Common myeloid progenitor, CD34-positive (primary cell): ENCODE results near the gene GALNT10.

ENCODE experiments used
- CTCF ChIA-PET: fragments of 350-600 bp; sonication (Branson Sonifier 250); formaldehyde crosslinking; loops from one replicate; lab custom pipeline; 2021; ENCODE audit warnings: antibody characterized with exemption; lab: Charles Lee
- POLR2A ChIA-PET: fragments of 350-600 bp; sonication (Branson Sonifier 250); formaldehyde crosslinking; loops from one replicate; lab custom pipeline; 2021; ENCODE audit warnings: antibody characterized with exemption; lab: Charles Lee
- DNase-seq, 3 donors: peaks; one replicate each; pipeline versions ENCODE4 v3.0.0 to v3.0.0-alpha.2; 2013
- H3K27ac ChIP-seq, 2 experiments: 1 replicate in 1 of 2; 2 replicates in 1 of 2; pipeline ENCODE4 v1.7.0; 2013; ENCODE audit warnings: inconsistent platforms in 2 of 2, low read length in 2 of 2, mild to moderate bottlenecking in 2 of 2, low read depth in 1 of 2, moderate library complexity in 1 of 2; ENCODE audit not compliant: severe bottlenecking in 2 of 2, insufficient read depth in 1 of 2, poor library complexity in 1 of 2
- H3K27me3 ChIP-seq, 5 experiments: replicated peaks in 2 of 5; 1 replicate in 3 of 5; 2 replicates in 2 of 5; pipeline versions ENCODE4 v1.6.1 to v1.7.0; 2013; ENCODE audit warnings: low read length in 4 of 5, mild to moderate bottlenecking in 2 of 5, moderate library complexity in 2 of 5, inconsistent platforms in 1 of 5; ENCODE audit not compliant: insufficient read depth in 5 of 5, control insufficient read depth in 4 of 5
- H3K36me3 ChIP-seq, 4 experiments: 1 replicate in 2 of 4; 2 replicates in 2 of 4; pipeline versions ENCODE4 v1.6.1 to v1.7.0; 2013; ENCODE audit warnings: low read length in 3 of 4, control low read depth in 1 of 4, mild to moderate bottlenecking in 1 of 4; ENCODE audit not compliant: control insufficient read depth in 4 of 4, insufficient read depth in 4 of 4
- H3K4me1 ChIP-seq, 4 experiments: 1 replicate in 3 of 4; 2 replicates in 1 of 4; pipeline versions ENCODE4 v1.6.1 to v1.7.1; 2013; ENCODE audit warnings: low read length in 3 of 4, mild to moderate bottlenecking in 3 of 4, control low read depth in 1 of 4, inconsistent platforms in 1 of 4, moderate library complexity in 1 of 4; ENCODE audit not compliant: control insufficient read depth in 4 of 4, insufficient read depth in 4 of 4; ENCODE audit errors: control extremely low read depth in 1 of 4
- H3K4me3 ChIP-seq, 7 experiments: 1 replicate in 4 of 7; 2 replicates in 3 of 7; pipeline versions ENCODE4 v1.5.1 to v1.7.0; 2013; ENCODE audit warnings: mild to moderate bottlenecking in 7 of 7, low read length in 6 of 7, moderate library complexity in 6 of 7, inconsistent platforms in 2 of 7, low read depth in 2 of 7, control low read depth in 1 of 7; ENCODE audit not compliant: insufficient read depth in 4 of 7, control insufficient read depth in 1 of 7; ENCODE audit errors: extremely low read depth in 1 of 7
- H3K9me3 ChIP-seq, 5 experiments: 1 replicate in 4 of 5; 2 replicates in 1 of 5; pipeline versions ENCODE4 v1.6.1 to v1.7.1; 2013; ENCODE audit warnings: low read length in 4 of 5, mild to moderate bottlenecking in 2 of 5, inconsistent platforms in 1 of 5, low read depth in 1 of 5, moderate library complexity in 1 of 5; ENCODE audit not compliant: control insufficient read depth in 4 of 5, insufficient read depth in 2 of 5; ENCODE audit errors: control extremely low read depth in 1 of 5
- WGBS: methylation state at CpG from one replicate; pipeline ENCODE4 v1.1.5; 2013; ENCODE audit not compliant: insufficient coverage; 5-methylcytosine and 5-hydroxymethylcytosine counted together

The GALNT10 gene

GRCh38 chr5:154376481-154376880, 185.9 kb downstream of the GALNT10 start:
- H3K27me3 ChIP-seq: no peaks in the 10 kb centered on the region
- H3K9me3 ChIP-seq: no peaks in the 10 kb centered on the region
- DNase-seq: no peak
- H3K36me3 ChIP-seq: peaks cover 0 to 28% (median 14%) of the 10 kb centered on the region in 4 experiments
- no peak overlapping the region for H3K4me3 ChIP-seq
- 74% methylated on average over 4 of the region's 4 CpGs for WGBS
- POLR2A ChIA-PET: no interaction called here
- peaks cover 0 to 12% (median 6%) of the 10 kb centered on the region in 4 experiments for H3K4me1 ChIP-seq
- CTCF ChIA-PET: no interaction called here
- H3K27ac ChIP-seq: no peak overlapping the region

- H3K36me3 ChIP-seq: peaks cover 0 to 34% (median 18%) of the 10 kb centered on the region in 4 experiments
- H3K27me3 ChIP-seq: no peaks in the 10 kb centered on the region
- H3K4me3 ChIP-seq: no peak overlapping the region
- H3K27ac ChIP-seq: no peak overlapping the region
- POLR2A ChIA-PET: no interaction called here
- H3K4me1 ChIP-seq: peaks cover 0 to 12% (median 6%) of the 10 kb centered on the region in 4 experiments
- CTCF ChIA-PET: interaction anchor here (1.2 kb wide), 1 partner anchor 13 kb away, joined by 3 read pairs; no protein-coding TSS in a partner anchor
- DNase-seq: no peak
- peaks cover 0 to 2% (median 0%) of the 10 kb centered on the region in 5 experiments for H3K9me3 ChIP-seq
- 94% methylated on average over 3 of the region's 4 CpGs for whole genome bisulfite sequencing
Observed at GRCh38 chr5:154377754-154378533, 187.4 kb downstream of the GALNT10 start.

GRCh38 chr5:154380263-154380662, 189.7 kb downstream of the GALNT10 start:
- 63% methylated on average over 11 of the region's 12 CpGs for WGBS
- peaks cover 4 to 19% (median 15%) of the 10 kb centered on the region in 4 experiments for H3K4me1 ChIP-seq
- CTCF ChIA-PET: interaction anchor here (1.0 to 1.5 kb wide), 4 partner anchors 12 to 200 kb away, joined by 3 to 4 read pairs (median 3); no protein-coding TSS in a partner anchor
- peaks cover 4 to 40% (median 19%) of the 10 kb centered on the region in 4 experiments for H3K36me3 ChIP-seq
- H3K9me3 ChIP-seq: peaks cover 0 to 6% (median 0%) of the 10 kb centered on the region in 5 experiments
- H3K4me3 ChIP-seq: no peak overlapping the region
- H3K27me3 ChIP-seq: no peaks in the 10 kb centered on the region
- H3K27ac ChIP-seq: no peak overlapping the region
- POLR2A ChIA-PET: interaction anchor here (0.5 kb wide), 1 partner anchor 216 kb away, joined by 3 read pairs; no protein-coding TSS in a partner anchor
- peak; percentile 23 to 76 (median 71) for DNase-seq

- Histone ChIP-seq H3K9me3 (peaks cover 0 to 6% (median 0%) of the 10 kb centered on the region in 5 experiments), H3K4me1 (peaks cover 4 to 20% (median 13%) of the 10 kb centered on the region in 4 experiments), H3K27me3 (no peaks in the 10 kb centered on the region), H3K27ac (no peak overlapping the region), H3K4me3 (peak overlapping the region in 1 of 7 experiments; percentile 6), H3K36me3 (peaks cover 5 to 23% (median 11%) of the 10 kb centered on the region in 4 experiments)
- ChIA-PET POLR2A (no interaction called here), CTCF (interaction anchor here (0.9 to 3.0 kb wide), 4 partner anchors 12 to 312 kb away, joined by 3 to 10 read pairs (median 3); no protein-coding TSS in a partner anchor)
- peak; percentile 36 to 81 (median 67) for DNase-seq
- 45% methylated on average over 7 of the region's 9 CpGs for WGBS
Observed at GRCh38 chr5:154384480-154385235, 194.1 kb downstream of the GALNT10 start.

GRCh38 chr5:154385236-154385512, 194.6 kb downstream of the GALNT10 start:
- Histone ChIP-seq H3K9me3 (peaks cover 0 to 6% (median 0%) of the 10 kb centered on the region in 5 experiments), H3K4me3 (peak overlapping the region in 1 of 7 experiments; percentile 6), H3K27me3 (no peaks in the 10 kb centered on the region), H3K4me1 (peaks cover 4 to 15% (median 10%) of the 10 kb centered on the region in 4 experiments), H3K36me3 (peaks cover 5 to 23% (median 11%) of the 10 kb centered on the region in 4 experiments), H3K27ac (no peak overlapping the region)
- DNase-seq: peak in 2 of 3 donors; percentile 40 to 66
- CTCF ChIA-PET: interaction anchor here (0.9 to 3.0 kb wide), 4 partner anchors 12 to 313 kb away, joined by 3 to 10 read pairs (median 3); no protein-coding TSS in a partner anchor
- POLR2A ChIA-PET: no interaction called here
- 18% methylated on average over 6 of the region's 8 CpGs for WGBS

- POLR2A ChIA-PET: no interaction called here
- H3K9me3 ChIP-seq: peaks cover 0 to 6% (median 0%) of the 10 kb centered on the region in 5 experiments
- CTCF ChIA-PET: interaction anchor here (1.0 to 3.0 kb wide), 5 partner anchors 11 to 315 kb away, joined by 3 to 10 read pairs (median 4); no protein-coding TSS in a partner anchor
- 100% methylated on average over 3 of the region's 6 CpGs for WGBS
- no peak overlapping the region for H3K27ac ChIP-seq
- no peak for DNase-seq
- H3K27me3 ChIP-seq: no peaks in the 10 kb centered on the region
- H3K4me3 ChIP-seq: no peak overlapping the region
- H3K4me1 ChIP-seq: peaks cover 4 to 11% (median 9%) of the 10 kb centered on the region in 4 experiments
- peaks cover 5 to 18% (median 9%) of the 10 kb centered on the region in 4 experiments for H3K36me3 ChIP-seq
Observed at GRCh38 chr5:154386952-154387629, 196.6 kb downstream of the GALNT10 start.
